Prostate gland (tissue), 2 donors: ENCODE measurements around the gene BLOC1S4. TPM values are rescaled to one million over a fixed set of nuclear protein-coding genes. Genes with fewer than 3 reads are reported as not detected.

Experiments used
- DNase-seq: peaks from one replicate; pipeline ENCODE4 v3.0.0-alpha.2; 2019; ENCODE audit warnings: low spot score
- H3K27ac ChIP-seq, 2 donors: fragments of 200-600 bp; sonication (generic); 2 replicates each; pipeline ENCODE4 v1.5.1; 2017 to 2019
- H3K27me3 ChIP-seq: fragments of 200-600 bp; sonication (generic); replicated peaks from 2 replicates; pipeline ENCODE4 v1.5.1; 2019; ENCODE audit not compliant: insufficient read depth
- H3K36me3 ChIP-seq, 2 donors: fragments of 200-600 bp; sonication (generic); 1 replicate in 1 of 2; 2 replicates in 1 of 2; pipeline versions ENCODE4 v1.5.1 to v1.8.1; 2017 to 2019
- H3K4me1 ChIP-seq: fragments of 200-600 bp; sonication (generic); replicated peaks from 2 replicates; pipeline ENCODE4 v1.5.1; 2019
- H3K4me3 ChIP-seq, 2 donors: fragments of 200-600 bp; sonication (generic); 2 replicates each; pipeline ENCODE4 v1.5.1; 2017 to 2019
- H3K9me3 ChIP-seq: fragments of 200-600 bp; sonication (generic); 2 replicates; pipeline ENCODE4 v1.5.1; 2017
- CTCF ChIP-seq, 4 experiments: fragments of 200-600 bp in 2 of 4; fragments of 450-650 bp in 2 of 4; sonication (generic) in 2 of 4; IDR thresholded peaks; 1 replicate in 3 of 4; 2 replicates in 1 of 4; pipeline ENCODE4 v1.5.1; 2016 to 2019; ENCODE audit warnings: antibody characterized with exemption in 4 of 4, mild to moderate bottlenecking in 2 of 4, moderate library complexity in 2 of 4
- POLR2A ChIP-seq: fragments of 450-650 bp; IDR thresholded peaks from one replicate; pipeline ENCODE4 v1.6.1; 2016; ENCODE audit warnings: antibody characterized with exemption, mild to moderate bottlenecking
- POLR2AphosphoS5 ChIP-seq: sonication (generic); formaldehyde crosslinking; IDR thresholded peaks from one replicate; pipeline ENCODE4 v1.6.1; 2017; ENCODE audit warnings: antibody characterized with exemption
- WGBS: methylation state at CpG from one replicate; pipeline ENCODE4 v1.1.5; 2018; 5-methylcytosine and 5-hydroxymethylcytosine counted together
- intact Hi-C: fragments of 100-400 bp; cut with DNase I; formaldehyde crosslinking; loops from one replicate; pipeline ENCODE4 v1.14.2; 2022
- total RNA-seq, 2 donors: library from RNA; depleted of rRNA; stranded (reverse); fragments of >200 nt; gene quantifications; one replicate each; pipeline ENCODE4 v1.1.0, GENCODE V29; 2016

Gene BLOC1S4
- total RNA-seq, 2 donors from 2014 or later, result 20.4 to 35.2 TPM

- Histone ChIP-seq H3K9me3 (no peaks in the 10 kb centered on the region), H3K4me1 (peaks cover 22% of the 10 kb centered on the region), H3K4me3 (peak overlapping the region; percentile 49 to 76), H3K27ac (peak overlapping the region; percentile 85 to 86), H3K36me3 (no peaks in the 10 kb centered on the region), H3K27me3 (no peaks in the 10 kb centered on the region)
- intact Hi-C loops, result loop anchor here (5.0 kb wide), 1 partner anchor 33 kb away; the partner anchor contains the start of gene MRFAP1L1
- TF ChIP-seq POLR2AphosphoS5, result peak; percentile 97
- peak in 3 of 4 experiments; percentile 15 to 54 (median 29) for TF ChIP-seq CTCF (IDR thresholded peaks at IDR 0.05)
- peak; percentile 81 for TF ChIP-seq POLR2A
- DNase-seq, result peak; percentile 93
- 0% methylated on average over 51 of the region's 89 CpGs for WGBS
Measured at GRCh38 chr4:6673660-6674499, 42.1 kb upstream of the BLOC1S4 start.

- H3K27me3 ChIP-seq, result no peaks in the 10 kb centered on the region
- intact Hi-C loops, result loop anchor here (5.0 kb wide), 1 partner anchor 33 kb away; the partner anchor contains the start of gene MRFAP1L1
- WGBS, result 4% methylated on average over 40 of the region's 40 CpGs
- DNase-seq, result peak; percentile 63
- peak overlapping the region; percentile 49 to 76 for H3K4me3 ChIP-seq
- H3K9me3 ChIP-seq, result no peaks in the 10 kb centered on the region
- TF ChIP-seq CTCF (IDR thresholded peaks at IDR 0.05) (peak in 3 of 4 experiments; percentile 42 to 69 (median 61)), POLR2AphosphoS5 (peak; percentile 51), POLR2A (no peak)
- no peaks in the 10 kb centered on the region for H3K36me3 ChIP-seq
- peak overlapping the region; percentile 85 to 86 for H3K27ac ChIP-seq
- peaks cover 22% of the 10 kb centered on the region for H3K4me1 ChIP-seq
Measured at GRCh38 chr4:6674500-6675149, 41.3 kb upstream of the BLOC1S4 start.

- H3K27ac ChIP-seq, result no peak overlapping the region
- no peak for DNase-seq
- no peak overlapping the region for H3K4me3 ChIP-seq
- intact Hi-C loops, result no loop called here
- no peaks in the 10 kb centered on the region for H3K36me3 ChIP-seq
- no peaks in the 10 kb centered on the region for H3K9me3 ChIP-seq
- 74% methylated on average over 21 of the region's 21 CpGs for WGBS
- peaks cover 22% of the 10 kb centered on the region for H3K4me1 ChIP-seq
- H3K27me3 ChIP-seq, result no peaks in the 10 kb centered on the region
- TF ChIP-seq POLR2AphosphoS5 (no peak), CTCF (IDR thresholded peaks at IDR 0.05) (no peak), POLR2A (no peak)
Measured at GRCh38 chr4:6676722-6677558, 39.0 kb upstream of the BLOC1S4 start.

GRCh38 chr4:6680372-6681034 is 35.5 kb upstream of the BLOC1S4 start:
- intact Hi-C loops, result no loop called here
- Histone ChIP-seq H3K36me3 (no peaks in the 10 kb centered on the region), H3K27me3 (no peaks in the 10 kb centered on the region), H3K27ac (no peak overlapping the region), H3K4me3 (no peak overlapping the region), H3K9me3 (no peaks in the 10 kb centered on the region), H3K4me1 (peaks cover 16% of the 10 kb centered on the region)
- 86% methylated on average over 10 of the region's 10 CpGs for WGBS
- DNase-seq, result no peak
- TF ChIP-seq POLR2A (no peak), CTCF (IDR thresholded peaks at IDR 0.05) (no peak), POLR2AphosphoS5 (no peak)
